Type B pancreatic cell (in vitro differentiated cells): ENCODE results near the gene SH3GL3. TPM values are rescaled to one million over a fixed set of nuclear protein-coding genes. Genes with fewer than 3 reads are reported as not detected.

Experiments used
- DNase-seq: peaks from one replicate; pipeline ENCODE4 v3.0.0; 2021; ENCODE audit warnings: mixed read lengths; ENCODE audit not compliant: unreplicated experiment; ENCODE audit errors: extremely low spot score
- H3K27ac Mint-ChIP-seq: 2 replicates; pipeline ENCODE4 v1.8.0; 2021; ENCODE audit warnings: mild to moderate bottlenecking, mixed read lengths
- H3K27me3 Mint-ChIP-seq: 2 replicates; pipeline ENCODE4 v1.8.0; 2021; ENCODE audit warnings: mixed read lengths
- H3K36me3 Mint-ChIP-seq: 2 replicates; pipeline ENCODE4 v1.8.0; 2021; ENCODE audit warnings: mixed read lengths
- H3K4me1 Mint-ChIP-seq: one replicate; pipeline ENCODE4 v1.8.0; 2021; ENCODE audit warnings: mixed read lengths; ENCODE audit not compliant: unreplicated experiment
- H3K4me3 Mint-ChIP-seq: 2 replicates; pipeline ENCODE4 v1.8.0; 2021; ENCODE audit warnings: mild to moderate bottlenecking, mixed read lengths
- H3K9me3 Mint-ChIP-seq: 2 replicates; pipeline ENCODE4 v1.8.0; 2021; ENCODE audit warnings: mixed read lengths
- total RNA-seq: library from RNA; stranded (reverse); gene quantifications from 2 replicates; pipeline ENCODE4 v1.2.1, GENCODE V29; 2021; ENCODE audit warnings: low replicate concordance
- TF ChIP-seq, protein P1 (sequence below): fragments of 200-600 bp; sonication (generic); conservative IDR thresholded peaks from 2 replicates; pipeline ENCODE4 v1.5.0; 2021; ENCODE audit warnings: antibody characterized with exemption, mild to moderate bottlenecking

The SH3GL3 gene
- total RNA-seq, 1 donor from 2014 or later, result 10.0 TPM

DNA sequence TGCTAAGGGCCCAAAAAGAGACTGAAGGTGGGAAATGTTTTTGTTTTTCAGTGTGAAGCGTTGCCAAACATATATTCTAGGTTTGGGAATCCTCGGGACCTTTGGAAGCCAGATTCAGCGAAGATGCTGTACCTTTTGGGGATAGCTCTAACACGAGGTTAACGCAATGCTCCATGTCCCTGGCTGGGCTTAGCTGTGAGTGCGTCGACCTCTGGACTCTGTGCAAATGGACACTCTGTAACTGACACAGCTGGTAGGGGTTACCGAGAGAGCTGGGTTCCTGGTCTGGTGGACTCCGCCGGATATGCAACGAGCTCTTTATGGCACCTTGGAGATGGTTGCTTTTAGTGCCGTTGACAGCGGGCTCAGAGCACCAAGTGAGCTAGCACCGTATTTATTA, 724 bp upstream of the SH3GL3 start:
- H3K27ac Mint-ChIP-seq, result peak overlapping the region; percentile 98
- H3K27me3 Mint-ChIP-seq, result peaks cover 21% of the 10 kb centered on the region
- H3K4me1 Mint-ChIP-seq, result peaks cover 19% of the 10 kb centered on the region
- no peaks in the 10 kb centered on the region for H3K9me3 Mint-ChIP-seq
- TF ChIP-seq, protein P1, sequence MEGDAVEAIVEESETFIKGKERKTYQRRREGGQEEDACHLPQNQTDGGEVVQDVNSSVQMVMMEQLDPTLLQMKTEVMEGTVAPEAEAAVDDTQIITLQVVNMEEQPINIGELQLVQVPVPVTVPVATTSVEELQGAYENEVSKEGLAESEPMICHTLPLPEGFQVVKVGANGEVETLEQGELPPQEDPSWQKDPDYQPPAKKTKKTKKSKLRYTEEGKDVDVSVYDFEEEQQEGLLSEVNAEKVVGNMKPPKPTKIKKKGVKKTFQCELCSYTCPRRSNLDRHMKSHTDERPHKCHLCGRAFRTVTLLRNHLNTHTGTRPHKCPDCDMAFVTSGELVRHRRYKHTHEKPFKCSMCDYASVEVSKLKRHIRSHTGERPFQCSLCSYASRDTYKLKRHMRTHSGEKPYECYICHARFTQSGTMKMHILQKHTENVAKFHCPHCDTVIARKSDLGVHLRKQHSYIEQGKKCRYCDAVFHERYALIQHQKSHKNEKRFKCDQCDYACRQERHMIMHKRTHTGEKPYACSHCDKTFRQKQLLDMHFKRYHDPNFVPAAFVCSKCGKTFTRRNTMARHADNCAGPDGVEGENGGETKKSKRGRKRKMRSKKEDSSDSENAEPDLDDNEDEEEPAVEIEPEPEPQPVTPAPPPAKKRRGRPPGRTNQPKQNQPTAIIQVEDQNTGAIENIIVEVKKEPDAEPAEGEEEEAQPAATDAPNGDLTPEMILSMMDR, result no peak
- peak overlapping the region; percentile 99 for H3K4me3 Mint-ChIP-seq
- no peaks in the 10 kb centered on the region for H3K36me3 Mint-ChIP-seq
- no peak for DNase-seq

DNA sequence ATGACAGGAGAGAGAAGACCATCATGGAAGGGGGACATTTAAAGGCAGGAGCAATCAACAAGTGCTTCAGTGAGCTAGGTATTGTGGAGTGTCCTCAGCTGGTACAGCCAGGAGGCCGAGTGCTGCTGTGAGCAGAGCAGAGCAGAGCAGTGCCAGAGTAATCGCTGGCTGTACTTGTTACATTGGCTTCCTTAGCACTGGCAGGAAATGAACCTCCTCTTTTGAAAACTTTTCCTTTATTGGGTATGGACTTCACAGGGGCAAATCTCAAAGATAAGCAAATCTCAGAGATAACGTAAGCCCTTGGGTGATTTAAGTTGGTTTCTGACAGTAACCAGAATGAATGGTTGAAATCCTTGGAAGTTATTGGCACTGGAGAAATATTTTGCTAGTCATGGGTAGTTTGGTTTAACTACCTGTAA, 2.1 kb downstream of the SH3GL3 start:
- Mint-ChIP-seq H3K36me3 (no peaks in the 10 kb centered on the region), H3K9me3 (no peaks in the 10 kb centered on the region), H3K4me3 (peak overlapping the region; percentile 99), H3K27me3 (peaks cover 21% of the 10 kb centered on the region), H3K27ac (peak overlapping the region; percentile 86), H3K4me1 (peaks cover 19% of the 10 kb centered on the region)
- TF ChIP-seq, protein P1, result no peak
- no peak for DNase-seq

DNA sequence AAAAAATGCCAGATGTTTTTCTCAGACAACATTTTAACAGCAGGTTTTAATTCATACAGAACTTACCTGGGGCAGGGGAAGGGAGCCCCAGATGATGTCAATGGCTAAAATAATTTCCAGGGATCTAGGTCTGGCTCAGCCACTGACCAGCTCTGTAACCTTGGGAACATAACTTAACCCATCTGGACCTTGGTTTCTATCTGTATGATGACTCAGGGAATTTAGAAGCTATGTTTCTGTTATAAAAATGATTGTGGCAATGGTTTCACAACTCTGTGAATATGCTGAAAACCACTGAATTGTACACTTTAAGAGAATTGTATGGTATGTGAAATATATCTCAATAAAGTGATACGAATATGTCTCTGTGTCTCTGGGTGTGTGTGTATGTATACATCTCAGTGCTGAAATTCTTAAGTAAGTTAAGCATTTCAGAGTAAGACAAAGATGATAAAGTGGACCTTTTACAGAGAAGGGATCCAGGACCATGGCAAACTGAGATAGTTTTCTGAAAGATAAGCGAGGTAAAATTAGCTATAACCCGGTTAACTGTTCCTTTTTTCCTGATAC, 2.9 kb downstream of the SH3GL3 start:
- peak overlapping the region; percentile 86 for H3K27ac Mint-ChIP-seq
- H3K4me3 Mint-ChIP-seq, result peak overlapping the region; percentile 99
- no peaks in the 10 kb centered on the region for H3K9me3 Mint-ChIP-seq
- H3K27me3 Mint-ChIP-seq, result peaks cover 21% of the 10 kb centered on the region
- DNase-seq, result no peak
- no peaks in the 10 kb centered on the region for H3K36me3 Mint-ChIP-seq
- TF ChIP-seq, protein P1, result no peak
- H3K4me1 Mint-ChIP-seq, result peaks cover 19% of the 10 kb centered on the region

DNA sequence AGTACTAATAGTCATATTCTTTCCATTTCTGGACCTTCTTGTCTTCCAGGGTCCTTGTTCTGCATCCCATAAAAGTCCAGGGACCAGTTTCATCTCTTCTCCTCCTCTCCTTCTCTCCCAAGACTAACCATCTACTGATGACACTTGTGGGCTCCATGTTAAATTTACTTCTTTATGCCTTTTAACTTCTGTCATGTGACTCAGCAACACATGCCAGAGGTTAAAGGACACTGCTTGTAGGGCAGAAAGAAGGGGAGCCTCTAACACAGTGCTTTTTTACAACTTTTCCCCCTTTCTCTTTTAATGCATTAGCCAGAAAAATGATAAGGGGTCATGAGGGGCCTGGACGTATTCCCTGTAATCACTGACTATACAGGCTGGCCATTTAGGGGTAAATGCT, 10.0 kb downstream of the SH3GL3 start:
- TF ChIP-seq, protein P1, result no peak
- peaks cover 21% of the 10 kb centered on the region for H3K4me1 Mint-ChIP-seq
- no peaks in the 10 kb centered on the region for H3K36me3 Mint-ChIP-seq
- peak overlapping the region; percentile 55 for H3K4me3 Mint-ChIP-seq
- H3K27me3 Mint-ChIP-seq, result no peaks in the 10 kb centered on the region
- no peak overlapping the region for H3K27ac Mint-ChIP-seq
- peaks cover under 1% of the 10 kb centered on the region for H3K9me3 Mint-ChIP-seq
- DNase-seq, result no peak

DNA sequence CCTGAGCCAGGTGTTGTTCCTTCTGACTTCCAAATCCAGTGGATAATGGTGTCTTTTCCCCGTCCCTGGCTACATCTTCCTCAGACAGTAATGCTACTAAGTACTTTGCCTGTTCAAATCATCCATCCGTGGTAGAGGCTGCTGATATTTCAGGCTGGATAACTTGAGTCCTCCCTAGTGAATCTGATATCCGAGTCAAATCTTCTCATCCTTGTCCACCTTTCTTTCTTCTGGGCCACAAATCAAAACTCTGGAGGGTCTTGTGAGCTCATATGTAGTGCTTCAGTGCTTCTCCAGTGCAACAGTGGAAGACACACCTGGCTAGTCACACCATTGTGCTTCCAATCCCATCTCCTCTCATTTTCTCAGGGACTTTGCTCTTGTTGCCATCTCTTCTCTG, 11.2 kb downstream of the SH3GL3 start:
- DNase-seq, result no peak
- H3K9me3 Mint-ChIP-seq, result peaks cover 4% of the 10 kb centered on the region
- no peak overlapping the region for H3K4me3 Mint-ChIP-seq
- no peaks in the 10 kb centered on the region for H3K27me3 Mint-ChIP-seq
- TF ChIP-seq, protein P1, result no peak
- no peaks in the 10 kb centered on the region for H3K36me3 Mint-ChIP-seq
- H3K4me1 Mint-ChIP-seq, result peaks cover 21% of the 10 kb centered on the region
- peak overlapping the region; percentile 30 for H3K27ac Mint-ChIP-seq
